Neural cell (in vitro differentiated cells): Measurements from ENCODE around the gene ZNF860. TPM values are rescaled to one million over a fixed set of nuclear protein-coding genes. Genes with fewer than 3 reads are reported as not detected.

Experiments used
- H2AFZ ChIP-seq: fragments of 200-600, 300-800 bp; sonication (generic), shearing (Covaris generic); 2 replicates; pipeline ENCODE4 v1.6.0; 2014; ENCODE audit warnings: low read depth, mild to moderate bottlenecking, antibody characterized with exemption, low read length, moderate library complexity
- H3F3A ChIP-seq: fragments of 200-600 bp; shearing (Covaris generic); 2 replicates; pipeline ENCODE4 v1.6.1; 2016; ENCODE audit warnings: mild to moderate bottlenecking, moderate library complexity, mixed read lengths, antibody characterized with exemption, low read length; ENCODE audit not compliant: insufficient read depth, poor library complexity, severe bottlenecking
- H3K27ac ChIP-seq: fragments of 200-600, 300-800 bp; sonication (generic), shearing (Covaris generic); 2 replicates; pipeline ENCODE4 v1.5.1; 2014; ENCODE audit warnings: mild to moderate bottlenecking, low read length, moderate library complexity
- H3K27me3 ChIP-seq: fragments of 300-800, 200-600 bp; sonication (generic), shearing (Covaris generic); 2 replicates; pipeline ENCODE4 v1.6.0; 2014; ENCODE audit warnings: mild to moderate bottlenecking, low read depth, low read length, moderate library complexity; ENCODE audit not compliant: insufficient read depth
- H3K36me3 ChIP-seq: fragments of 300-800, 200-600 bp; sonication (generic), shearing (Covaris generic); 2 replicates; pipeline ENCODE4 v1.5.1; 2014; ENCODE audit warnings: mild to moderate bottlenecking, antibody characterized with exemption, low read length, moderate library complexity; ENCODE audit not compliant: insufficient read depth
- H3K4me2 ChIP-seq: fragments of 300-800, 200-600 bp; sonication (generic), shearing (Covaris generic); 2 replicates; pipeline ENCODE4 v1.6.0; 2014; ENCODE audit warnings: mild to moderate bottlenecking, low read length
- H3K4me3 ChIP-seq: fragments of 300-800, 200-600 bp; sonication (generic), shearing (Covaris generic); 2 replicates; pipeline ENCODE4 v1.5.1; 2014; ENCODE audit warnings: mild to moderate bottlenecking, low read length, moderate library complexity
- H3K79me2 ChIP-seq: fragments of 200-600 bp; shearing (Covaris generic); replicated peaks from 2 replicates; pipeline ENCODE4 v1.6.0; 2014; ENCODE audit warnings: mild to moderate bottlenecking, low read length, moderate library complexity; ENCODE audit not compliant: insufficient read depth
- H3K9ac ChIP-seq: fragments of 300-800, 200-600 bp; sonication (generic), shearing (Covaris generic); 2 replicates; pipeline ENCODE4 v1.6.1; 2016; ENCODE audit warnings: mild to moderate bottlenecking, low read length, mixed read lengths
- H3K9me2 ChIP-seq: fragments of 200-600 bp; shearing (Covaris generic); 2 replicates; pipeline ENCODE4 v1.6.1; 2016; ENCODE audit warnings: mild to moderate bottlenecking, low read length, mixed read lengths; ENCODE audit not compliant: insufficient read depth
- H3K9me3 ChIP-seq: fragments of 200-600, 300-800 bp; sonication (generic), shearing (Covaris generic); 2 replicates; pipeline ENCODE4 v1.6.1; 2016; ENCODE audit warnings: mild to moderate bottlenecking, mixed run types, low read length, moderate library complexity, mixed read lengths
- H4K20me1 ChIP-seq: fragments of 200-600 bp; shearing (Covaris generic); 2 replicates; pipeline ENCODE4 v1.6.1; 2016; ENCODE audit warnings: mild to moderate bottlenecking, mixed run types; ENCODE audit not compliant: insufficient read depth
- EP300 ChIP-seq: fragments of 450-650 bp; conservative IDR thresholded peaks from 2 replicates; pipeline ENCODE4 v1.6.1; 2014; ENCODE audit warnings: antibody characterized with exemption, mild to moderate bottlenecking, moderate library complexity; ENCODE audit not compliant: poor library complexity, severe bottlenecking
- EZH2 ChIP-seq: fragments of 200-600, 300-800 bp; shearing (Covaris generic), sonication (generic); IDR thresholded peaks from 2 replicates; pipeline ENCODE4 v1.6.1; 2014; ENCODE audit warnings: antibody characterized with exemption, low read length, borderline replicate concordance, mild to moderate bottlenecking; ENCODE audit not compliant: insufficient read depth, poor library complexity, severe bottlenecking
- MXI1 ChIP-seq: fragments of 450-650 bp; conservative IDR thresholded peaks from 2 replicates; pipeline ENCODE4 v1.6.1; 2014; ENCODE audit warnings: antibody characterized with exemption, mild to moderate bottlenecking; ENCODE audit not compliant: poor library complexity, severe bottlenecking
- POLR2AphosphoS5 ChIP-seq: IDR thresholded peaks from 2 replicates; pipeline ENCODE4 v1.6.1; 2012
- RAD21 ChIP-seq: fragments of 450-650 bp; conservative IDR thresholded peaks from 2 replicates; pipeline ENCODE4 v1.6.1; 2014; ENCODE audit warnings: antibody characterized with exemption, mild to moderate bottlenecking, moderate library complexity
- SMC3 ChIP-seq: fragments of 450-650 bp; conservative IDR thresholded peaks from 2 replicates; pipeline ENCODE4 v1.6.1; 2014; ENCODE audit warnings: antibody characterized with exemption, mild to moderate bottlenecking, moderate library complexity; ENCODE audit not compliant: poor library complexity
- TAF1 ChIP-seq: IDR thresholded peaks from 2 replicates; pipeline ENCODE4 v1.6.1; 2012; ENCODE audit warnings: low read depth
- polyA plus RNA-seq: library from polyadenylated mRNA; depleted of rRNA; stranded (reverse); fragments of >200 nt; gene quantifications from 2 replicates; pipeline ENCODE4 v1.2.3, GENCODE V29; 2014
- small RNA-seq, 3 experiments: library from RNA; depleted of rRNA; stranded (forward); fragments of <200 nt; gene quantifications; one replicate each; pipeline ENCODE3, GENCODE V24; 2012
- TF ChIP-seq, protein P1 (sequence below): fragments of 450-650 bp; IDR thresholded peaks from 2 replicates; pipeline ENCODE4 v1.5.1; 2014; ENCODE audit warnings: antibody characterized with exemption, mild to moderate bottlenecking, moderate library complexity; ENCODE audit not compliant: poor library complexity, severe bottlenecking
- TF ChIP-seq, protein P2 (sequence below): IDR thresholded peaks from 2 replicates; pipeline ENCODE4 v1.6.1; 2012; ENCODE audit warnings: borderline replicate concordance

Gene ZNF860
- polyA plus RNA-seq, 1 donor from 2014 or later, result 1.2 TPM

DNA sequence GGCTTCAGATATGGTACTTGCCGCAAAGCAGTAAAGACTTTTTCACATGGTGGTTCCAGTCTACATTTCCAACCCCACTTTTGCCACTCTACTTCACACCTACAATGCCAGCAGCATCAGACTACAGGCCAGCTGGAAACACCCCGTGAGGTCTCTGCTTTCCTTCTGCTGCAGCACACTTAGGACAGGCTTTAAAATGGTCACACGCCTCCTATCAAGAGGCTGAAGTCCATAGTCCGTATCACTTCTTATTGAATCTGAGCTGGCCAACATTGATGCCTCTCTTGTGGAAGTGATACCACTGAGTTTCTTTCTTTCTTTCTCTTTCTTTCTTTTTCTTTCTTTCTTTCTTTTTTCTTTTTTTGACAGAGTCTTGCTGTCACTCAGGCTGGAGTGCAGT, 59.8 kb downstream of the ZNF860 start:
- no peak overlapping the region for H3K4me2 ChIP-seq
- H3K27me3 ChIP-seq, result no peaks in the 10 kb centered on the region
- no peak for TF ChIP-seq POLR2AphosphoS5
- no peak for TF ChIP-seq TAF1
- TF ChIP-seq, protein P1, sequence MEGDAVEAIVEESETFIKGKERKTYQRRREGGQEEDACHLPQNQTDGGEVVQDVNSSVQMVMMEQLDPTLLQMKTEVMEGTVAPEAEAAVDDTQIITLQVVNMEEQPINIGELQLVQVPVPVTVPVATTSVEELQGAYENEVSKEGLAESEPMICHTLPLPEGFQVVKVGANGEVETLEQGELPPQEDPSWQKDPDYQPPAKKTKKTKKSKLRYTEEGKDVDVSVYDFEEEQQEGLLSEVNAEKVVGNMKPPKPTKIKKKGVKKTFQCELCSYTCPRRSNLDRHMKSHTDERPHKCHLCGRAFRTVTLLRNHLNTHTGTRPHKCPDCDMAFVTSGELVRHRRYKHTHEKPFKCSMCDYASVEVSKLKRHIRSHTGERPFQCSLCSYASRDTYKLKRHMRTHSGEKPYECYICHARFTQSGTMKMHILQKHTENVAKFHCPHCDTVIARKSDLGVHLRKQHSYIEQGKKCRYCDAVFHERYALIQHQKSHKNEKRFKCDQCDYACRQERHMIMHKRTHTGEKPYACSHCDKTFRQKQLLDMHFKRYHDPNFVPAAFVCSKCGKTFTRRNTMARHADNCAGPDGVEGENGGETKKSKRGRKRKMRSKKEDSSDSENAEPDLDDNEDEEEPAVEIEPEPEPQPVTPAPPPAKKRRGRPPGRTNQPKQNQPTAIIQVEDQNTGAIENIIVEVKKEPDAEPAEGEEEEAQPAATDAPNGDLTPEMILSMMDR, result no peak
- no peak for TF ChIP-seq SMC3
- no peak for TF ChIP-seq EZH2
- no peak for TF ChIP-seq RAD21
- TF ChIP-seq EP300, result no peak
- TF ChIP-seq, protein P2, sequence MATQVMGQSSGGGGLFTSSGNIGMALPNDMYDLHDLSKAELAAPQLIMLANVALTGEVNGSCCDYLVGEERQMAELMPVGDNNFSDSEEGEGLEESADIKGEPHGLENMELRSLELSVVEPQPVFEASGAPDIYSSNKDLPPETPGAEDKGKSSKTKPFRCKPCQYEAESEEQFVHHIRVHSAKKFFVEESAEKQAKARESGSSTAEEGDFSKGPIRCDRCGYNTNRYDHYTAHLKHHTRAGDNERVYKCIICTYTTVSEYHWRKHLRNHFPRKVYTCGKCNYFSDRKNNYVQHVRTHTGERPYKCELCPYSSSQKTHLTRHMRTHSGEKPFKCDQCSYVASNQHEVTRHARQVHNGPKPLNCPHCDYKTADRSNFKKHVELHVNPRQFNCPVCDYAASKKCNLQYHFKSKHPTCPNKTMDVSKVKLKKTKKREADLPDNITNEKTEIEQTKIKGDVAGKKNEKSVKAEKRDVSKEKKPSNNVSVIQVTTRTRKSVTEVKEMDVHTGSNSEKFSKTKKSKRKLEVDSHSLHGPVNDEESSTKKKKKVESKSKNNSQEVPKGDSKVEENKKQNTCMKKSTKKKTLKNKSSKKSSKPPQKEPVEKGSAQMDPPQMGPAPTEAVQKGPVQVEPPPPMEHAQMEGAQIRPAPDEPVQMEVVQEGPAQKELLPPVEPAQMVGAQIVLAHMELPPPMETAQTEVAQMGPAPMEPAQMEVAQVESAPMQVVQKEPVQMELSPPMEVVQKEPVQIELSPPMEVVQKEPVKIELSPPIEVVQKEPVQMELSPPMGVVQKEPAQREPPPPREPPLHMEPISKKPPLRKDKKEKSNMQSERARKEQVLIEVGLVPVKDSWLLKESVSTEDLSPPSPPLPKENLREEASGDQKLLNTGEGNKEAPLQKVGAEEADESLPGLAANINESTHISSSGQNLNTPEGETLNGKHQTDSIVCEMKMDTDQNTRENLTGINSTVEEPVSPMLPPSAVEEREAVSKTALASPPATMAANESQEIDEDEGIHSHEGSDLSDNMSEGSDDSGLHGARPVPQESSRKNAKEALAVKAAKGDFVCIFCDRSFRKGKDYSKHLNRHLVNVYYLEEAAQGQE, result no peak
- no peak for TF ChIP-seq MXI1
- no peaks in the 10 kb centered on the region for H3F3A ChIP-seq
- no peak overlapping the region for H3K27ac ChIP-seq
- H2AFZ ChIP-seq, result no peak overlapping the region
- H3K79me2 ChIP-seq, result no peaks in the 10 kb centered on the region
- H3K9ac ChIP-seq, result no peak overlapping the region
- H3K4me3 ChIP-seq, result no peak overlapping the region
- H3K9me2 ChIP-seq, result no peaks in the 10 kb centered on the region
- H3K9me3 ChIP-seq, result no peaks in the 10 kb centered on the region
- H3K36me3 ChIP-seq, result no peaks in the 10 kb centered on the region
- no peaks in the 10 kb centered on the region for H4K20me1 ChIP-seq

Small RNA genes within 50 kb of the gene (small RNA-seq; reads per million reads assigned to genes)
- 0 reads per million in 3 experiments for gene RF00402

Other genes with a start within 250 kb of the ZNF860 start
- 2.0 and 4.0 TPM in 2 replicates for gene OSBPL10, start 488 bp upstream of the ZNF860 start, polyA plus RNA-seq
- gene GPD1L, start 124.9 kb downstream of the ZNF860 start, polyA plus RNA-seq, result 18.2 and 18.6 TPM in 2 replicates